ENCODE results near the gene NDUFA8.

DNA sequence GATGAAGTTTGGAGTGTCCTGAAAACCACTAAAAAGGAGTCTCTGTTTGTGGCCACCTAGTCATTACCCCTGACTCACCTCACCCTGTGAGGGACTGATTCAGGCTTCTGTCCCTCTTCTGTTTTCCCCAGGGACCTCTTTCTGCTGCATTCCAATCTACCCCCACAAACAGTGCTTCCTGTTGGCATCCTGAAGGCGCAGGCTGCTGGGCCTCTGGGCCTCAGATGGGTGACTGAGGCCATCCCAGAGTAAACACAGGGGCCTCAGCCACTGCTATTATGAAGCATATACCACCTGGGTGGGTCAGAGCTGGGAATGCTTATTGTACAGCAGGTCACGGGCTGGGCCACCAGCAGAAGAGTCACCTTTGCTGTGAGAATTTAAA is 20.1 kb upstream of the NDUFA8 start:
- TF ChIP-seq, protein P1, sequence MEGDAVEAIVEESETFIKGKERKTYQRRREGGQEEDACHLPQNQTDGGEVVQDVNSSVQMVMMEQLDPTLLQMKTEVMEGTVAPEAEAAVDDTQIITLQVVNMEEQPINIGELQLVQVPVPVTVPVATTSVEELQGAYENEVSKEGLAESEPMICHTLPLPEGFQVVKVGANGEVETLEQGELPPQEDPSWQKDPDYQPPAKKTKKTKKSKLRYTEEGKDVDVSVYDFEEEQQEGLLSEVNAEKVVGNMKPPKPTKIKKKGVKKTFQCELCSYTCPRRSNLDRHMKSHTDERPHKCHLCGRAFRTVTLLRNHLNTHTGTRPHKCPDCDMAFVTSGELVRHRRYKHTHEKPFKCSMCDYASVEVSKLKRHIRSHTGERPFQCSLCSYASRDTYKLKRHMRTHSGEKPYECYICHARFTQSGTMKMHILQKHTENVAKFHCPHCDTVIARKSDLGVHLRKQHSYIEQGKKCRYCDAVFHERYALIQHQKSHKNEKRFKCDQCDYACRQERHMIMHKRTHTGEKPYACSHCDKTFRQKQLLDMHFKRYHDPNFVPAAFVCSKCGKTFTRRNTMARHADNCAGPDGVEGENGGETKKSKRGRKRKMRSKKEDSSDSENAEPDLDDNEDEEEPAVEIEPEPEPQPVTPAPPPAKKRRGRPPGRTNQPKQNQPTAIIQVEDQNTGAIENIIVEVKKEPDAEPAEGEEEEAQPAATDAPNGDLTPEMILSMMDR (IDR thresholded peaks at IDR 0.05; ENCODE audit: low read length) = no peak
- no peak for TF ChIP-seq EZH2 (IDR thresholded peaks at IDR 0.05; ENCODE audit: borderline replicate concordance, low read length)
